ENCODE data around the gene KTN1.

KTN1 gene

GRCh38 chr14:55571125-55571889 lies 8.7 kb upstream of the KTN1 start:
- DNase-seq (ENCODE audit: low read depth) = no peak

DNA sequence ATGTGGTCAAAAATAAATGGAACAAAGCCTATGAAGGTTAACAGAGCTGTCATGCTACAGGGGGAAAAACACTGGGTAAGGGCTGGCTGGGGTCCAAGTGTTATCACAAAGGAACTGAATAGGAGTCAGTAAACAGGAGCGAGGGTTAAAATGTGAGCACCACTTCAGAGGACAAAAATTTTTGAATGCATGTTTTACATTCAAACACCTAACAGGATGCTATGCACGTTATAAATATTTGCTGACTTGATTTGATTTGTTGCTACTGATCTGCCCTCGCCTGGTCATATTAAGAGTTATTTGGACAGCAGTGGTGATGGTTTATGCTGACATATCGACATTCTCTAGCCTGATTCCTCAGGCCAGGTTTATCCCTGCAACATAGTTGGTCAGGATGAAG lies 7.4 kb upstream of the KTN1 start:
- no peak for DNase-seq (ENCODE audit: low read depth)

DNA sequence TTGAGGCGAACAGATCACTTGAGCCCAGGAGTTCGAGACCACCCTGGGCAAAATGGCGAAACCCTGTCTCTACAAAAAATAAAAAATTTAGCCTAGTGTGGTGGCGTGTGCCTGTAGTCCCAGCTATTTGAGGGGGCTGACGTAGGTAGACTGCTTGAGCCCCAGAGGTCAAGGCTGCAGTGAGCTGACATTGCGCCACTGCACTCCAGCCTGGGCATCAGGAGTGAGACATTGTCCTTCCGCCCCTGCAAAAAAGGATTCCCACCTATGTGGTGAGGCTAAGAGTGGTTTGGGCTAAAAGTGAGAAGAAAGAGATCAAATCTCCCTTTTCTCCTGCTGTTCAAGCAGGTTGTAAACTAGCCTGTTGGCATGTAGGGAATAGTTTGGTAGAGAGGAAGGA lies 5.0 kb upstream of the KTN1 start:
- DNase-seq (ENCODE audit: low read depth) = no peak

DNA sequence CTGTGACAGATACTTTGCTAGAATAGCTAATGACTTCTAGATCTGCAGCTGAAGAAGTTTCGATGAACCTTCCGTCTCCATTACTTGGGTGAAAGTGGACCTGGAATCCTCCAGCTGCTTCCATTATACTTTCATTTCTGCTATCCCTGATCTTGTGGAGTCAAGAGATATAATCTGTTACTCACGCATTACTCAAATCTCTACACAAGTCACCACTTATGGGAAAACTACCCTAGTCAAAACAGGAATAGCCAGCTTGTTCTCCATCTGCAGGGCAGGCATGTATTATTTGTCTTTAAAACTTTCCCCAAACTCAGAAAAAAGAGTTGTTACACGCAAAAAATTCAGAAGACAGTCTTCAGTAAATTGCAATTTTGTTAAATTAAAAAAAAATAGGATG lies 2.8 kb upstream of the KTN1 start:
- DNase-seq (ENCODE audit: low read depth) = peak; percentile 65

GRCh38 chr14:55578511-55578910 lies 1.5 kb upstream of the KTN1 start:
- DNase-seq (ENCODE audit: low read depth) = no peak

DNA sequence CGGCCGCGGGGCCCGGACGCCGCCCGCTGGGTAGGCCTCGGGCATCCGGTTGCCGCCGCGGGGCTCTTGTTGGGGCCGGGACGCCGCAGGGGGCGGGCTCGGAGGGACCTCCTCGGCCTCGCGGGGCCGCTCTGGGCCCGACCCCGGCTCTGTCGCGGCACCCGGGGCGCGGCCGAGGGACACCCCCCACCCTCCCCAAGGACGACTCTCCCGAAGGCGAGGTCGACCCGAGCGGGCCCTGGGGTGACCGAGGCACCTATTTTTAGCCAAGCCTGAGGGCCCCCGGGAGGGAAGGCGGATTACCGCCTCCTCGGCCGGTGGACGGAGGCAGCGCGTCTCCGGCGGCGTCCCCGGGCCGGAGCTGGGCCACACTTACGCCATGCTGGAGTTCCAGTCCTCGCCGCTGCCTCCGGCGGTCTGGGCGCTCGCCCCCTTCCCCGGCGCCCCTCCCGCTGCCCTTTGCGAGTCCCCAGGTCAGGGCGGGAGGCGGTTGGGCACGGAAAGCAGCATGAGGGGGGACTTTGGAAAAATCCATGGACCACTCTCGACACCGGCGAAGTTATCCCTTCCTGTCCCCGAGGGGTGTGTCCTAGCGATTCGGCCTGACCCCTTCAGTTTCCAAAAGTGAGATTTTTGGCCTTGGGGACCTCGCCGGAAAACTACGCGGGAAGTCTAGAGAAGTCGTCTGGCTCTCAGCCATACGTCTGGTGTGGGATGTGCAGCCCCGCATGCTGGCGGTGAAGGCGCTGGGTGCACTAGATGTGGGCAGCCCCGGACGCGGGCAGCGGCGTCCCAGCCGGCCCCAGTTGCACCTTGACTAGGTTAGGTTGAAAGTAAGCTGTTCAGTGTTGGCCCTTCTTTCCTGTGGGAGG lies 699 bp downstream of the KTN1 start:
- DNase-seq (ENCODE audit: low read depth) = peak; percentile 70

- no peak for DNase-seq (ENCODE audit: low read depth)
Measured at GRCh38 chr14:55581342-55581771, 1.4 kb downstream of the KTN1 start.

GRCh38 chr14:55582746-55583145 lies 2.7 kb downstream of the KTN1 start:
- DNase-seq (ENCODE audit: low read depth) = no peak

DNA sequence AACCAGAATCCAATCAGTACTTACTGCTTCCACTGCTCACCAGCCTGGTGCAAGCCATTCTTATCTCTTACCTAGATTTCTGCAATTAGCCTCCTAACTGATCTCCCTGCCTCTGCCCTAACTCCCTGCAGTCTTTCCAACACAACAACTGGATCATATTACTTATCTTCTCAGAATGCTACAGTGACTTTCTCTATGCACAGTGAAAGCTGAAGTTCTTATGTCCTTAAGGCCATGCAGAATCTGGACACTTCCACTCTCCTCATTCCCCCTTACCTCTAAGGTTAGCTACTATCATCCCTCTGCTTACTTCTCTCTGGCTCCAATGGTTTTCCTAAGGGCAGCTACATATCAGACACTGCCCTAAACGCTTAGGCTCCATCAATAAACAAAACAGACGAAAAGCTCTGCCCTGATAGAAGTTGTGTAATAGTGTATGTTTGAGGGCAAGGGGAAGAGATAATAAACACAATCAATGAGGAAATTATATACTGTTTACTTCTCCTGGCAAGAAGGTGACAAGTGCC lies 4.0 kb downstream of the KTN1 start:
- peak; percentile 10 for DNase-seq (ENCODE audit: low read depth)

GRCh38 chr14:55585854-55586253 lies 5.8 kb downstream of the KTN1 start:
- DNase-seq (ENCODE audit: low read depth) = peak; percentile 64

DNA sequence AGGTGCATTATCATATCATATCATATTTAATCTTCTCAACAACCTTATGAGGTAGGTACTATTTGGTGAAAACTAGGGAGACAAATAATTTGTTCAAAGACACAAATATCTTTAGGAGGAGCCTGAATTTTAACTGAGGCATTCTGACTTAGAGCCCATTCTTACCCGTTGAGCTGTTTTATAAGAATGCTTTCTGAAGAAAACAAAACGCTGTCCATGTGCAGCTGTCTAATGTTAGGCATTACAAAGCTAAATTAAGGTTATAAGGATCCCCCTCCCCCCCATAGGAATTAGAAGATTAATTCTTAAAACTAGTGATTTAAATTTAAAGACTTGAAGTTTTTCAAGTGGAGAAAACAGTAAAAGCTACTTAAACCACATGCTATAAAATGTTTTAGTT lies 6.4 kb downstream of the KTN1 start:
- DNase-seq (ENCODE audit: low read depth) = no peak

DNA sequence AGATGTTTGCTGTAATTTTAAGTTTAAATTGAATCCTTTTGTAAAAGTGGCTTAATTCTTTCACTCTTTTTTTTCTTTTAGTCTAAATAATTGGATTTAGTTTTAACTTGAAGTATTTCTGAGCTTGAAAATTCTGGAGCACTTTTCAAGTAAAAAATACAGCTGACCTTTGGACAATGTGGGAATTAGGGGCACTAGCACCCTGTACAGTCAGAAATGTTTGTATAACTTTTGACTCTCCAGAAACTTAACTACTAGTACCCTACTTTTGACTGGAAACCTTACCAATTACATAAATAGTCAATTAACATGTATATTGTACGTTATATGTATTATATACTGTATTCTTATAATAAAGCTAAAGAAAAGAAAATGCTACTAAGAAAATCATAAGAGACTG lies 7.8 kb downstream of the KTN1 start:
- DNase-seq (ENCODE audit: low read depth) = no peak

DNA sequence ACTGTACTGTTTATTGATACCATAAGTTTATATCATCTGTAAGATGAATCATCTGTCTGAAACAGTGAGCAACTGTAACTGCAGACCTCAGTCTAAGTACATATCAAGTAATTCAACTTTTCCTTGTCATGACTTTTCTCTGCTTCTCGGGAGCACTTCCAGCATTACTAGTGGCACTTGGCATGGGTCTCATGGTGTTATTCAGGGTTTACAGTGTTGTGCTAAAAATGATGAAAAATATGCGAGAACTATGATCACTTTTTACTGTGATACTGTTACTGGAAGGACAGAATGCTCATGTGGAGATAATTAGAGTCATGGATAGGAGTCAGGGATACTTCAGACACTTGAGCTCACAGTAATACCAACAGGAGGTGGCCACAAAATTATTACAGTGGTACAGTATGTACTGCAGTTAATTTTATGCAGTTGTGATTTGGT lies 8.3 kb downstream of the KTN1 start:
- DNase-seq (ENCODE audit: low read depth) = peak; percentile 71

- no peak for DNase-seq (ENCODE audit: low read depth)
Measured at GRCh38 chr14:55589171-55589570, 9.2 kb downstream of the KTN1 start.

DNA sequence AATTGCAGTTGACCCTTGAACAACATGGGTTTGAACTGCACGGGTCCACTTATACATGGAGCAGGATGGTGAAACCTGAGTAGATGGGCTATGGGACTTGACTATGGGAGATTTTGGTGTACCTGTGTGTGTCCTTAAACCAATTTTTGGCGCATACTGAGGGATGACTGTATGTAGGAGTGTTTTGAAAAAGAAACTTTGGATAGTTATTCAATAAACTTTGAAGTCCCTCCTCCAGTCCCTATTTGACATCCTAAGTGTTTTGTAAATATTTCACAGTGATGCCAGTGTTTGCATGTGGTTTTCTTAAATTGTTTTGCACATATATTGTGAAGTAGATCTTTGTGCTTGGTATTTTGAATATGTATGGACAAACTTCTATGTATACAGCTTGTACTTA lies 12.4 kb downstream of the KTN1 start:
- no peak for DNase-seq (ENCODE audit: low read depth)

DNA sequence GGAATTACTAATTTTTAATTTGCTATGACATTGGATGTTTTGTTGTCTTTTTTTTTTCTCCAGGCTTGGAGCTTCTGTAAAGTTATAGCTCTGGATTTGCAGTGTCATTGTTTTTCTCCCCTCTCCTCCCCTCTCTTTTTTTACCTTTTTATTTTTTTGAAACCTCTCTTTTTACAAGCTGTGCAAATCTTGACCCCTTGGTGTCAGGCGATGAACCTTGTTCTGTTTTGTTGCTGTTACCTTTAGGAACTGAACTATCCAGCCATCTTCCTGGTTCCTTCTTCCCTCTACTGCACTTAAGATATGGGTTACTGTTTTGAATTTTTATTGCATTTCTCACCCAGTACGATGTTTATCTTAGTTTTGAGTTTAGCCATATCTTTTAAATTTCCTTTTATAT lies 13.7 kb downstream of the KTN1 start:
- DNase-seq (ENCODE audit: low read depth) = no peak

DNA sequence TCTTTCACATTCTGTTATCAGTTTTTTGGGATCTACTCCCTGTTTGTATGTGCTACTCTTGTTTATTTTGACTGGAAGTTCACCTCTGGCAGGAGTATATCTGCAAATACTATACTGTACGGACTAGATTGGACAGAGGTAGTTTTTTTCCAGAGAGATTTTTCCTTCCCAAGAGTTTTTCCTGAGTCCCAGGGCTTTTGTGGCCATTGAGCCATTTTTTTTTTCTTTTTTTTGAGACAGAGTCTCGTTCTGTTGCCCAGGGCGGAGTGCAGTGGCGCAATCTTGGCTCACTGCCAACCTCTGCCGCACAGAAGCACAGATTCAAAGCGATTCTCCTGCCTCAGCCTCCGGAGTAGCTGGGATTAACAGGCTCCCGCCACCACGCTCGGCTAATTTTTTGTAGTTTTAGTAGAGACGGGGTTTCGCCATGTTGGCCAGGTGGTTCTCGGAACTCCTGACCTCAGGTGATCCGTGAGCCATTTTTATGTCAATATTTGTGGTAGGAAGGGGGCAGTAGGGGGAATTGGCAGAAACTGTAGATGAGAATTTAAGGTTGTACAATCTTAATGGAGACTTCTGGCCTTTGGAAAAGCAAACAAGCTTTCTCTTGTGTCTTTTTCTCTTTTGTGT lies 19.4 kb downstream of the KTN1 start:
- no peak for DNase-seq (ENCODE audit: low read depth)

DNA sequence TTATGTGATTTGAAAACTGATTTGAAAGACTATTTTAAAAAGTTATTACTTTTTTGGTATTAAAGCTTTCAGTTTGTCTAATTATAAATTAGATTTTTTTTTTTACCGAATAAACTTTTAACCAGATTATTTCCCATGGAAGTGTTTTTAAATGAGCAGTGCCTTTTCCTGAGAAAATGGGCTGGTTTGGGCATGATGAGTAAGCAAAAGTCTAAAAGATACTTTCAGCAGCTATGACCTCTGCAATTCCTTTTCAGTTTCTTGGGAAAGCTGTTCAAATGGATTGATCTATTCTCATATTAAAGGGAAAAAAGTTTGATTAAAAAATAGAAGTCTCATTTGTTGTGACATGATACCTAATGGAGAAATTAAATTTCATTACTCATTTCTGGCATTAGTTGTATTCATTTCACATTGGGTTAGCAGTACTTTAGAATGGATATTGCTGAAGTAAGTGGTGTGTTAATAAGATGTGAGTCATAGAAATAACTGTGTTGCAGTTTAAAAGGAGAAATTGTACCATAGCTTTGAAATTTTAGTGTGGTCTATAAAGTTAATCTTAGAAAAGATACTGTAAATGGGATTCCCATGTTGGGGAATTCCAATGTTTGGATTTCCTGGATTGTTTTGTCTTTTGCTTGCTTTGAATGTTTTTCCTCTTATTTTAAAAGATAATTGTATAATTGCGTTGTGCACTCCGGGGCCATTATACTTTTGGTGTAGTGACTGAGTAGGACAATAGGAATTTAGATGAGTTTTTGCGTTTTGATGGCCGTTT lies 21.0 kb downstream of the KTN1 start:
- peak; percentile 75 for DNase-seq (ENCODE audit: low read depth)

DNA sequence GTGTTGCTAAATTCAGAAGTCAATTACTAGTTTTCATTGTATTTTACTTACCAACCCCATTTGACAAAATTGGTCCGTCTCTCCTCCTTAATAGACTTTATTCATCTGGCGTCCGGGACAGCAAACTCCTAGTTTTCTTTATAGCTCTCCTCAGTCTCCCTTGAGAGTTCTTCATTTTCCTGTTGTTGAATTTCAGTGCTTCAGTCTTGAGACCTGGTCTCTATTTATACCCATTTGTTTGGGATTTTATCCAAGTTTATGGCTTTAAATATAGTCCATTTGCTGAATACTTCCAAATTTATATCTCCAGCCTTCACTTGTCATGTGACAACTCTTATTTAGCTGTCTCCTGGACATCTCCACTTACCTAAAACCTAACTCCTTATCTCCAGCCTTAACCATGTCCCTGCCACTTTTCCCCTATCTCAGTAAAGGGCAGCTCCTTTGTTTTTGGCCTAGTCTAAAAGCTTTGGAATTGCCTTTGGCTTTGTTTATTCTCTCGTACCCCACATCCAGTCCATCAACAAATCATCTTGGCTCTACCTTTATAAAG lies 23.5 kb downstream of the KTN1 start:
- DNase-seq (ENCODE audit: low read depth) = no peak

DNA sequence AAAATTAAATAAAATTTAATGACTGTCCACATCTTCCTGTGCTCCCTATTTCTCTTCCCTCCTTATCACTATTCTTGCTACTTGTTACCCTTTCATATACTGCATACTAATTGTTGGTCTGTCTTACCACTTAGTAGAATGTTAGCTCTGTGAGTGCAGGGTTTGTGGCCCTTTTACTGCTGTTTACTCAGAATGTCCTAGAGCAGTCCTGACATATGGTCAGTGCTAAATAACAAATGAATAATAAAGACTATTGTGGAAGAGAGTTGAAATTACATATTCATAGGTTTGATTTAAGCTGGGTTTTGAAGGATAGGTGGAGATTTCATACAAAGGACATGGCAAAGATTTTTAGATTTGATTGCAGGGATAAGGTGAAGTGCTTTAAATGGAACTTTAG lies 24.5 kb downstream of the KTN1 start:
- DNase-seq (ENCODE audit: low read depth) = no peak

DNA sequence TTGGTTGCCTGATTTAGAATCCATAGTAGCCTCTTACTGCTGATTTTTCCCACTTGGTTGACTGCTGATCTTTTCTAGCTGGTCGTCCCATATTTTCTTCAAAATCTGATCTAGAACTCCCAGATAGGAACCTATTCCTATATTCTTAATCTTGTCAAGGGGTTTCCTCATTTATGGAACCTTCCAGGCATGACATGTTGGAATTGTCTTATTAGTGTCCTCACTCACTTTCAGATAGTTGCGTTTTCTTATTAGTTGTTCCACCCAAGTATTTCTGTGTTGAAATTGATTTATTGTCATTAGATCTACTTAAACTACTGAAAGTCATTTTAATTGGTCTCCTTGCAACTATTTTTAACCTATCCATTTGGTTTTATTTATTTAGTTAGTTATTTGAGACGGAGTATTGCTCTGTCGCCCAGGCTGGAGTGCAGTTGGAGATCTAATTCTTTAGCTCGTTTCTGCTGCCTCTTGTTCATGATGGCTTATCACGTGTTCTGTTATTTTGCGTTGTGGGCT lies 25.0 kb downstream of the KTN1 start:
- DNase-seq (ENCODE audit: low read depth) = no peak
